ENCODE data around the gene RAB21.
"Not testable (repeated sequence)": the region's sequence is repeated elsewhere in the genome, so short reads cannot be mapped to it uniquely, and the experiment has no call there.

RAB21 gene

GRCh38 chr12:71792599-71792998 is 37.9 kb downstream of the RAB21 start:
- no peak for DNase-seq (ENCODE audit: low read depth)
- TF ChIP-seq CTCF (IDR thresholded peaks at IDR 0.05; ENCODE audit: insufficient read depth, low read depth, low read length, missing control alignments): no peak
- H3K4me3 ChIP-seq (ENCODE audit: low read depth, low read length): no peak overlapping the region

- no peak for DNase-seq (ENCODE audit: low read depth)
- no peak overlapping the region for H3K4me3 ChIP-seq (ENCODE audit: low read depth, low read length)
- TF ChIP-seq CTCF (IDR thresholded peaks at IDR 0.05; ENCODE audit: insufficient read depth, low read depth, low read length, missing control alignments): no peak
Observed at GRCh38 chr12:71795901-71796300, 41.2 kb downstream of the RAB21 start.

- no peak for DNase-seq (ENCODE audit: low read depth)
- no peak for TF ChIP-seq CTCF (IDR thresholded peaks at IDR 0.05; ENCODE audit: insufficient read depth, low read depth, low read length, missing control alignments)
- H3K4me3 ChIP-seq (ENCODE audit: low read depth, low read length): no peak overlapping the region
Observed at GRCh38 chr12:71797531-71797930, 42.9 kb downstream of the RAB21 start.

GRCh38 chr12:71799106-71799505 is 44.4 kb downstream of the RAB21 start:
- DNase-seq (ENCODE audit: low read depth): no peak
- TF ChIP-seq CTCF (IDR thresholded peaks at IDR 0.05; ENCODE audit: insufficient read depth, low read depth, low read length, missing control alignments): no peak

GRCh38 chr12:71800177-71800576 is 45.5 kb downstream of the RAB21 start:
- no peak overlapping the region for H3K4me3 ChIP-seq (ENCODE audit: low read depth, low read length)
- DNase-seq (ENCODE audit: low read depth): no peak
- TF ChIP-seq CTCF (IDR thresholded peaks at IDR 0.05; ENCODE audit: insufficient read depth, low read depth, low read length, missing control alignments): no peak

More at GRCh38 chr12:71799106-71799505, 44.4 kb downstream of the RAB21 start:
- H3K4me3 ChIP-seq (ENCODE audit: low read depth, low read length): no peak overlapping the region

- no peak overlapping the region for H3K4me3 ChIP-seq (ENCODE audit: low read depth, low read length)
- no peak for TF ChIP-seq CTCF (IDR thresholded peaks at IDR 0.05; ENCODE audit: insufficient read depth, low read depth, low read length, missing control alignments)
- peak; percentile 5 for DNase-seq (ENCODE audit: low read depth)
Observed at GRCh38 chr12:71804505-71804904, 49.8 kb downstream of the RAB21 start.

GRCh38 chr12:71810921-71811320 is 56.3 kb downstream of the RAB21 start:
- DNase-seq (ENCODE audit: low read depth): no peak
- no peak for TF ChIP-seq CTCF (IDR thresholded peaks at IDR 0.05; ENCODE audit: insufficient read depth, low read depth, low read length, missing control alignments)
- H3K4me3 ChIP-seq (ENCODE audit: low read depth, low read length): no peak overlapping the region

- not testable (repeated sequence) for DNase-seq (ENCODE audit: low read depth); H3K4me3 ChIP-seq (ENCODE audit: low read depth, low read length)
Observed at GRCh38 chr12:71815242-71815641, 60.6 kb downstream of the RAB21 start.

- DNase-seq (ENCODE audit: low read depth): not testable (repeated sequence)
Observed at GRCh38 chr12:71822088-71822487, 67.4 kb downstream of the RAB21 start.

More at GRCh38 chr12:71822088-71822487, 67.4 kb downstream of the RAB21 start:
- not testable (repeated sequence) for H3K4me3 ChIP-seq (ENCODE audit: low read depth, low read length)

Measured in GM12865 (cell line).